Measurements from ENCODE around the gene HAPLN2.
A peak's percentile ranks its signal among the peaks of the same experiment; 100 is the strongest.
"Not testable (repeated sequence)": the region's sequence is repeated elsewhere in the genome, so short reads cannot be mapped to it uniquely, and the experiment has no call there.

Gene HAPLN2

DNA sequence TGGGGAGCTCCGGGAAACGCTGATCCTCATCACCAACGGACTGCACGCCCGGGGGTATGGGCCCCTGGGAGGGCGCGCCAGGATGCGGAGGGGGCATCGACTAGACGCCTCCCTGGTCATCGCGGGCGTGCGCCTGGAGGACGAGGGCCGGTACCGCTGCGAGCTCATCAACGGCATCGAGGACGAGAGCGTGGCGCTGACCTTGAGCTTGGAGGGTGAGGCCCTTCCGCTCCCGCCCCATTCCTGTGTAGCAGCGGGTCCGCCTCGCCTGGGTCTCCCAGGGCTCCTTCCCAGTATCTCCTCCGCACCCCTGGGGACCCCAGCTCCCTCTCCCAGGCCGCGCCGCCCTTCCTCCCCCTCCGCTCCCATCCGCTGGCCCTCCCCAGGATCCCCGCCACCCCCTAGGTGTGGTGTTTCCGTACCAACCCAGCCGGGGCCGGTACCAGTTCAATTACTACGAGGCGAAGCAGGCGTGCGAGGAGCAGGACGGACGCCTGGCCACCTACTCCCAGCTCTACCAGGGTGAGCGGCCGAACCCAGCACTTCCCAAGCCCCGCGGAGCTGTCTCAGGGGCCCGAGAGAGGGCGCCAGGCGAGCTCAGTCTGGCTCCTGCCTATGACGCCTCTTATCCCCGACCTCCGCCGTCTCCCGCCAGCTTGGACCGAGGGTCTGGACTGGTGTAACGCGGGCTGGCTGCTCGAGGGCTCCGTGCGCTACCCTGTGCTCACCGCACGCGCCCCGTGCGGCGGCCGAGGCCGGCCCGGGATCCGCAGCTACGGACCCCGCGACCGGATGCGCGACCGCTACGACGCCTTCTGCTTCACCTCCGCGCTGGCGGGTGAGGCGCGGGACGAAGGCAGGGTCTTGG is 5.0 kb downstream of the HAPLN2 start:
- H3K4me1 Mint-ChIP-seq: peaks cover 15% of the 10 kb centered on the region
- peak; percentile 75 for ATAC-seq

DNA sequence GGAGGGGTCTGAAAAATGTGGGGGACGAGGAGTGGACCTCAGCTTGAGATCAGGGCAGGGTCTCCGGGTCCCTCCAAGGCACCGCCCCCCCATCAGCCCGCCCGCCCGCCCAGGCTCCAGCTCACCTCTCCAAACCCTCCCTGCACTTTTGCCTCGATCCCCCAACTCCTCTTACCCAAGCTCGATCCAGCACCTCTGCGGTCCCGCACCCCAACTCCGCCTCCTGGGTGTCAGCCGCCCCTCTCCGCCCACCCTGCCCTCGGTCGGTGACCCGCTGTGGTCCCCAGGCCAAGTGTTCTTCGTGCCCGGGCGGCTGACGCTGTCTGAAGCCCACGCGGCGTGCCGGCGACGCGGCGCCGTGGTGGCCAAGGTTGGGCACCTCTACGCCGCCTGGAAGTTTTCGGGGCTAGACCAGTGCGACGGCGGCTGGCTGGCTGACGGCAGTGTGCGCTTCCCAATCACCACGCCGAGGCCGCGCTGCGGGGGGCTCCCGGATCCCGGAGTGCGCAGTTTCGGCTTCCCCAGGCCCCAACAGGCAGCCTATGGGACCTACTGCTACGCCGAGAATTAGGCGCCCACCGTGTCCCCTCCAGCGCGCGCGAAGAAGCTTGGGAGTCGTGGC is 5.7 kb downstream of the HAPLN2 start:
- no peak for ATAC-seq
- Mint-ChIP-seq H3K4me1 (peaks cover 15% of the 10 kb centered on the region), H3K27ac (no peak overlapping the region), H3K9me3 (no peaks in the 10 kb centered on the region), H3K27me3 (peaks cover 51% of the 10 kb centered on the region), H3K36me3 (no peaks in the 10 kb centered on the region), H3K4me3 (peak overlapping the region; percentile 57)

More for the DNA sequence above, 5.0 kb downstream of the HAPLN2 start:
- no peak overlapping the region for H3K27ac Mint-ChIP-seq
- H3K27me3 Mint-ChIP-seq: peaks cover 58% of the 10 kb centered on the region
- peak overlapping the region; percentile 57 for H3K4me3 Mint-ChIP-seq
- no peaks in the 10 kb centered on the region for H3K36me3 Mint-ChIP-seq
- H3K9me3 Mint-ChIP-seq: no peaks in the 10 kb centered on the region

DNA sequence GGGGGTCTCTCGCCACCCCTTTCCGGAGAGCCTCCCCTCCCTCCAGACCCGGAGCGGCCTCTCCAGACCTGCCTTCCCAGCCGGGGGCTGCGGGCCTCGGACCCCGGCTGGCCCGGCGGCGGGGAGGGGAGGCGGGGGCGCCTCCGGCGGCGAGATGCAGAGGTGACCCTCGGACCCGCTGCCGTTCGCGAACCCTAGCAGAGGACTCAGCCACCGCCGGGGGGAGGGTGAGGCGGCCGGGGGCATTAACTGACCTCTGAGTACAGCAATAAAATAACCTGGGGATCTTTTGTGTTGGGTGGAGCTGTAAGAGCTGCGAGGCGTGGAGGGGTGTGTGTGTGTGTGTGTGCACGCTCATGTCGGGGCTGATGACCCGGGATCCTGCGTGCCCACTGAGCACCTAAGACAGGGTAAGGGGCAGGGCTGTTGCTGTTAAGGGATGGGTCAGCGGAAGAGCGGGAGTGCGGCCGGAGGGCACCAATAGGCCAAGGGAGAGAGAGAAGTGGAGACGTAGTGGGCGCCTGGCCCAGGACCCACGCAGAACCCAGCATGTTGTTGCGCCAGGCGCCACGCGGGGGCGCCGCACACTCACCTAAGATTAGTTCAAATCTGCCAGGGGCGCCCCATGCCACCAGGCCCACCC is 6.3 kb downstream of the HAPLN2 start:
- ATAC-seq: peak; percentile 56
- Mint-ChIP-seq H3K27me3 (peaks cover 50% of the 10 kb centered on the region), H3K9me3 (no peaks in the 10 kb centered on the region), H3K27ac (no peak overlapping the region), H3K4me3 (peak overlapping the region; percentile 57), H3K36me3 (no peaks in the 10 kb centered on the region), H3K4me1 (peaks cover 15% of the 10 kb centered on the region)

DNA sequence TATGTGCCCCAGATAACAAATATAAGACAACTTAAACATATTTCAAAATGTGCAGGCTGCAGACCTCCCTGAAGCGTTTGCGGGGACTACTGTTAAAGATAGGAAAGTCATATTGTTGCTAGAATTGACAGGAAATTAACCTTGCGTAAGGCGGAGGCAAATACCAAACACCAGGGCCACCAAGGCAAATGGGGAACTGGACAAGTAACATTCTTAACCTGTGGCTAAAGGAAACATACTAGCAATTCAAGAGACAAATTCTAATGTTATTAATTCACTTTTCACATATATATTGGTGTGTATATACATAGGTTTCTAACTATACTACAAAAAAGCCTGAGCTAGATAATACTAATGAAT is 6.8 kb downstream of the HAPLN2 start:
- no peak overlapping the region for H3K27ac Mint-ChIP-seq

DNA sequence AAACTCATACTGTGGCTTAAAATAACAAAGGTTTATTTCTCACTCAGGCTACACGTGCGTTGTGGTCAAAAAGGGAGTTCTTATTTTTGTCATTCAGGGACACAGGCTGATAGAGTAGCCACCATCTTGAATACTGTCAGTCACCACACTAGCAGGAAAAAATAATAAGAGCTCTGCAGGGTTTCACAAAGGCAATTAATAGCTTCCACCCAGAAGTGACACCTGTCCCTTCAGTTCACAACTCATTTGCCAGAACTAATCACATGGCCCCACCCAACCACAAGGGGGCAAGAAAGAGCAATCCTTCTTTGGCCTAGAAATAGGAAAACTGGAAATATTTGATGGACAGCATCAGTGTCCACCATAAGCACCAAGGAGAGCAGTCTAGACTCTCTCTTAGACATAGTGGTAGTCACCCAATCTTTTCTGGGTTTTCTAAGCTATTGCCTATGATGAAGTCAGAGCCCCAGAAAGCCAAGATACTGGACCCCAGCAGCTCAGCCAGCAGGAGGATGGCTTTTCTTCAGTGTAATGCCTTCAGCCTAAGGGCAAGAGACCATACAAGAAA is 8.2 kb downstream of the HAPLN2 start:
- peaks cover 52% of the 10 kb centered on the region for H3K27me3 Mint-ChIP-seq
- ATAC-seq: no peak
- no peak overlapping the region for H3K4me3 Mint-ChIP-seq
- H3K9me3 Mint-ChIP-seq: no peaks in the 10 kb centered on the region
- H3K36me3 Mint-ChIP-seq: no peaks in the 10 kb centered on the region
- peaks cover 15% of the 10 kb centered on the region for H3K4me1 Mint-ChIP-seq
- no peak overlapping the region for H3K27ac Mint-ChIP-seq

More for the DNA sequence above, 6.8 kb downstream of the HAPLN2 start:
- ATAC-seq: no peak
- H3K4me3 Mint-ChIP-seq: no peak overlapping the region
- H3K9me3 Mint-ChIP-seq: no peaks in the 10 kb centered on the region
- peaks cover 52% of the 10 kb centered on the region for H3K27me3 Mint-ChIP-seq
- H3K4me1 Mint-ChIP-seq: peaks cover 15% of the 10 kb centered on the region
- no peaks in the 10 kb centered on the region for H3K36me3 Mint-ChIP-seq

DNA sequence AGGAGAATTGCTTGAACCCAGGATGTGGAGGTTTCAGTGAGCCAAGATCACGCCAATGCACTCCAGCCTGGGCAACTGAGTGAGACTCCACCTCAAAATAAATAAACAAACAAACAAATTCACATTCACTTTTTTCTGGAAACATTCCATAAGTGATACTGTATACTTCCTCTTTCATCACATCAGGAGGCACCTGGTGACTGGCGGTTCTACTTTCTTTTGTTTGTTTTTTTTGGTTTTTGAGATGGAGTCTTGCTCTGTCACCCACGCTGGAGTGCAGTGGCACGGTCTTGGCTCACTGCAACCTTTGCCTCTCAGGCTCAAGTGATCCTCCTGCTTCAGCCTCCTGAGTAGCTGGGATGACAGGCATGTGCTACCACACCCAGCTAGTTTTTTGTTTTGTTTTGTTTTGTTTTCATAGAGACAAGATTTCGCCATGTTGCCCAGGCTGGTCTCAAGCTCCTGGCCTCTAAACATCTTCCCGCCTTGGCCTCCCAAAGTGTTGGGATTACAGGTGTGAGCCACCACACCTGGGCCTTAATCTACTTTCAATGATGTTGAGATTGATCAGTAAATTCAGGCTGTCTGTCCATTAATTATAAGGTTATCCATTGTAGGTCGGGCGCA is 10.7 kb downstream of the HAPLN2 start:
- no peak for ATAC-seq
- Mint-ChIP-seq H3K27ac (no peak overlapping the region), H3K36me3 (no peaks in the 10 kb centered on the region), H3K4me1 (peaks cover 9% of the 10 kb centered on the region), H3K9me3 (no peaks in the 10 kb centered on the region), H3K27me3 (peaks cover 58% of the 10 kb centered on the region), H3K4me3 (no peak overlapping the region)

DNA sequence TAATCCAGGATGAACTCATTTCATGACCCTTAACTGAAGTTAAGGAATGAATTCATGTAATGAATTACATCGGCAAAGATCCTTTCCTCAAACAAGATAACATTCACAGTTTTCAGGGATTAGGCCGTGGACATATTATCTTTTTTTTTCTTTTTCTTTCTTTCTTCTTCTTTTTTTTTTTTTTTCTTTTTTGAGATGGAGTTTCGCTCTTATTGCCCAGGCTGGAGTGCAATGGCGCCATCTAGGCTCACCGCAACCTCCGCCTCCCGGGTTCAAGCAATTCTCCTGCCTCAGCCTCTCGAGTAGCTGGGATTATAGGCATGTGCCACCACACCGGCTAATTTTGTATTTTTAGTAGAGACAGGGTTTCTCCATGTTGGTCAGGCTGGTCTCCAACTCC is 11.9 kb downstream of the HAPLN2 start:
- not testable (repeated sequence) for H3K4me3 Mint-ChIP-seq, H3K36me3 Mint-ChIP-seq, H3K9me3 Mint-ChIP-seq, ATAC-seq, H3K4me1 Mint-ChIP-seq, H3K27ac Mint-ChIP-seq
- peaks cover 52% of the 10 kb centered on the region for H3K27me3 Mint-ChIP-seq

DNA sequence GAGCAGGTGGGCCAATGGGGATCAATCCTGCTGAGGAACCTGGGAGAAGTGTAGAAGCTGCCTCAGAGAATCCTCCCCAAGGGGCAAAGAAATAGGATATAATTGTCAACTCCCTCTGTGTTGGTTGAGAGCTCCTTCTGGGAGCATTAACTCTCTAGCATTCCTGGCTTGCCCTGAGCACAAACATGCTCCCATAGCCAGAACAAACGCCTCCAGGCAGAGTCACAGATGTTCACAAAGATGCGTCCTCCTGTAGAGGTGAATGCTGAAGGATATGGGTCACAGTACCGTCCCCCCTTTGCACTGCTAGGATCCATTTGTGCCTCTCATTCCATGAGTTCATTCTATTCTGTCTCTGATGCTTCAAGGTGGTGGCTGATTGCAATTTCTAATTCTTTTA is 13.1 kb downstream of the HAPLN2 start:
- Mint-ChIP-seq H3K4me1 (no peaks in the 10 kb centered on the region), H3K27ac (no peak overlapping the region), H3K9me3 (no peaks in the 10 kb centered on the region), H3K27me3 (peaks cover 62% of the 10 kb centered on the region), H3K4me3 (no peak overlapping the region), H3K36me3 (no peaks in the 10 kb centered on the region)
- ATAC-seq: no peak

DNA sequence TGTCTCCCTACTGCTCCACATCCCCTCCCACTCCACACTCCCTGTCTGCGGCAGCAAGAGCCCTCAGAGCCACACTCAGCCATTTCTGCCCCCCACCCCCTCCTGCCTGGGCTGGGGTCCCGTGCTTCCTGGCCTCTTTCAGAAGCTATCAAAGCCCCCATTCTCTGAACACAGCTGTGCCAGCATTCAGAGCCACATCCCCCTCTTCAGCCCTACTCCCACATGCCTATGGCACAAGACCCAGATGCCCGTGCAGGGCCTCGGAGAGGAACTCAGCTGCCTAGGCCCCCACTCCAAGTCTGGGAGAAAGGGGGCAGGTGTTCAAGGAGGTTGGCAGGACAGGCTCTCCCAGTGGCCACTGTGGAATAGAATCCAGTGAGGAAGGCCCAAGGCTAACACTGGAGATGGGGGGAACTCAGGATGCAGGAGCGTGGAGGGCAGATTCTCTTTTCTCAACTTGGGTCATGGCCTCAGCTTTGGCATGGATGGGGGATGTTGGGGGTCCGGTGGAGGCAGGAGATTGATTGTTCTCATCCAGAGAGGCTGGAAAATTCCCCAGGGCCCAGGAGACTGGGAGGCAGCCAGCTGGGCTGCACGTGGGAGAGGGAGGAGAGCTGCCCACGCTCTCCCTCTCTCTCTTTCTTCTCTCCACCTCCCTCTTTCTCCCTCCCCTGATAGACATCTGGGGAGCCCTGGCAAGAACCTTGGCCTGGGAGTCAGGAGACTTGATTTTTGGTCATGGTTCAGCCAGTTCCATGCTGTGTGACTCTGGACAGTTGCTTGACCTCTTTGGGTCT is 19.2 kb downstream of the HAPLN2 start:
- no peak overlapping the region for H3K27ac Mint-ChIP-seq
- no peaks in the 10 kb centered on the region for H3K36me3 Mint-ChIP-seq
- H3K9me3 Mint-ChIP-seq: no peaks in the 10 kb centered on the region
- peaks cover 91% of the 10 kb centered on the region for H3K27me3 Mint-ChIP-seq
- no peak for ATAC-seq
- H3K4me3 Mint-ChIP-seq: no peak overlapping the region
- peaks cover 23% of the 10 kb centered on the region for H3K4me1 Mint-ChIP-seq

DNA sequence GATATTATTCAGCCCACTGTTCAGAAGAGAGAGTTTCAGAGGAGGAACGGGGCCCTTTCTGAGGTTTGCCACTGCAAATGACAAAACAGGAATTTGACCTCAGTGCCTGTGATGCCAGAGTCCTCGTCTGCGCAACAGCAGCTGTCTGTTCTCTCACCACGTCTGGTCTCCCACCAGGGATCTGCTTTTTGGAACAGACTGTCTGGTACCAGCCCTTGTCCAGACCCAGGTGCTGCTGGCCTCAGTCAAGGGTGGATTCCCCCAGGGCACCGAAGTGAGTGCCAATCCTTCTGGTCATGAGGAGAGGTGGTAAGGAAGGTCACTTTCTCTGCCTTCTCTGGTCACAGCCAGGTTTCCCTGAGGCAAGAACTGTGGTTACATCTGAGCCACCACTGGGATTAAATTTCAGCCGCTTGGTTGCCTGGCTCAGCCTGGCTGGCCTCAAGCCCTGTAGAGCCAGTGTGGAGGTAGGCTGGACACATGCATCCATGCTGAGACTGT is 20.4 kb downstream of the HAPLN2 start:
- peaks cover 92% of the 10 kb centered on the region for H3K27me3 Mint-ChIP-seq
- H3K36me3 Mint-ChIP-seq: no peaks in the 10 kb centered on the region
- no peak for ATAC-seq
- H3K27ac Mint-ChIP-seq: no peak overlapping the region
- no peak overlapping the region for H3K4me3 Mint-ChIP-seq
- peaks cover 30% of the 10 kb centered on the region for H3K4me1 Mint-ChIP-seq
- H3K9me3 Mint-ChIP-seq: no peaks in the 10 kb centered on the region

DNA sequence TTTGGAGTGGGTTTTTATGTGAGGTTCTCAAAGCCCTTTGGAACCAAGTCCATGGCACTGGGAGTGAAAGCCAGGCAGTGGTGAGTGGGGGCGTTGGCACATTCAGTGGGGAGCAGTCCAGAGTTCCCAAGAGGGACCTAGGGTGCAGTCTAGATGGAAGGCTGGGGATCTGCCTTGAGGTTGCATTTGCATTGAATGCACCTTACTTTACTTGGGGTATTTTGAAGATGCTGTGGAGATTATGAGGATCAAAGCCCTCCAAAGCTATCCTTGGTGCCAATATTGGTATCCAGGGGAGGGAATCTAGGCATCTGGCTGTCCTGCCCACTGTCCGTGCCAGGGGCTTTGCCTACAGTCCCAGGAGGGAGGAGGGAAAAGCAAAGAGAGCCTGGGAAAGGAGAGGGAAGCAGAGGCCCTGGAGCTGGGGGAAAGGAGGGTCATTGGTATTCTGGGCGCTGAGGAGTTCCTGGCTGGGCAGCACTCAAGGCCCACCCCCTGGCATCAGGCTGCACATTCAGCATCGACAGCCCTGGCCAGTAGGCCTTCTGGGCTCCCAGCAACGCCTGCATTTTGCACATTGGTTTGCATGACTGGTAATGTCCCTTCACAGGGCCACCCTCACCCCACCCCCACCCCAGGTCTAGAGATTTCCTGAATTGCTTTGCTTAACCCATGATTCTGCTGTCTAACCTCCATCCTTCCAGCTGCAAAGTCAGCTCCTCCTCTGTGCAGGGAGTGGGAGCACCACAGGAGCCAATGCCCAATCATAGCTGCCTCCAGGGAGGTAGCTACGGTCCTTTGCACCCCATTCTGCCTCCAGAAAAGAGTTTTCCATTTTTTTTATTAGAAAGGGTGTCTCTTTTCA is 21.9 kb downstream of the HAPLN2 start:
- Mint-ChIP-seq H3K27ac (no peak overlapping the region), H3K36me3 (no peaks in the 10 kb centered on the region), H3K4me1 (peaks cover 30% of the 10 kb centered on the region), H3K9me3 (no peaks in the 10 kb centered on the region), H3K27me3 (peaks cover 97% of the 10 kb centered on the region), H3K4me3 (no peak overlapping the region)
- no peak for ATAC-seq

DNA sequence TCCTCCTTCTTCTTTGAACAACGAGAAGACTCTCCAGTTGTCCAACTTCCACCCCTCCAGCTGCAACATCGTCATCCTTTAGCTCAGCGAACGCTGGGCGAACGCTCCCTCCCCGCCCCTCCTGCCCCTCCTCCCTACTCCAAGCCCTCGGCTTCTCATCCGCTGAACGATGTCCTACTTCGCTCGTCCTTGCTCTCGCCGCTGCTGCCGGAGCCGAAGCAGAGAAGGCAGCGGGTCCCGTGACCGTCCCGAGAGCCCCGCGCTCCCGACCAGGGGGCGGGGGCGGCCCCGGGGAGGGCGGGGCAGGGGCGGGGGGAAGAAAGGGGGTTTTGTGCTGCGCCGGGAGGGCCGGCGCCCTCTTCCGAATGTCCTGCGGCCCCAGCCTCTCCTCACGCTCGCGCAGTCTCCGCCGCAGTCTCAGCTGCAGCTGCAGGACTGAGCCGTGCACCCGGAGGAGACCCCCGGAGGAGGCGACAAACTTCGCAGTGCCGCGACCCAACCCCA is 22.6 kb downstream of the HAPLN2 start, which contains the start of gene BCAN:
Gene BCAN, plus strand, starts transcription at position 357 of the 504 bp plus-strand sequence. CDS start 3,938 bp downstream, outside the sequence.
- Mint-ChIP-seq H3K4me3 (peak within 1 kb of the TSS; percentile 67), H3K36me3 (no peaks in the 10 kb centered on the region), H3K4me1 (peaks cover 30% of the 10 kb centered on the region), H3K27me3 (peaks cover 97% of the 10 kb centered on the region), H3K27ac (no peak within 1 kb of the TSS), H3K9me3 (no peaks in the 10 kb centered on the region)
- ATAC-seq: no peak

DNA sequence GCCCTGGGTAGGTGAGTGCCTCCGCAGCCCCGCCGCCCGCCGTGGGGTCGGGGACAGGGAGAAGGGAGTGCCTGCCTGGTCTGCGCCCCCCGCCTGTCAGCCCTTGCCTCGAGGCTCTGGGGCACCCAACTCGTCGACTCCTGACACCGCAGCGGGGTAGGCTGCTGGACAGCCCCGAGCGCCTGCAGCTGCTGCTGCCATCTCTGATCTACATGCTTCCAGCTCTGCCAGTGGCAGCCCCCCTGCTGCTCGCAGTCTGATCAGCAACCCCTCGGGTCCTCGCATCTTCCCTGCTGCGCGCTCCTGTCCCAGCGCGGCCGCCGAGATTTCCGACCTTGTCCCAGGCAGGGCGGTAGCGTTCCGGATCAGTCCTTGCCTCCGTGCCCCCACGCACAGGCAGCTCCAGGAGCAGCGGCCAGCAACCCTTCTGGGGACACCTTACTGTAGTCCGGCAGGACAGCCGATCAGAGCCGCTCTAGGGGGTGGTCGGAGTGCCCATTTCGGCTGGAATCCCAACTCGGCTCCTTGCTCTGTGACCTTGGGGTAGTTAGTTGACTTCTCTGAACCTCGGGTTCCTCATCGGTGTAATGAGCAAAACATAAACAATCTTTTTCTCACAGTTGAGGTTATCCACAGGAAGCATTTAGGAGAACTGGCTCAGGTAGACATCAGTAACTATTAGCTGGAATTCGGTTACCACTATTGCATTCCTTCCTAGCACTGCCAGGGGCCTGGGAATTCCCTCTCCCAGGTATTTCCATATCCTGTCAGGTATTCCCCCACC is 23.2 kb downstream of the HAPLN2 start:
- Mint-ChIP-seq H3K4me1 (peaks cover 30% of the 10 kb centered on the region), H3K27me3 (peaks cover 99% of the 10 kb centered on the region), H3K27ac (no peak overlapping the region), H3K4me3 (peak overlapping the region; percentile 67), H3K9me3 (no peaks in the 10 kb centered on the region), H3K36me3 (no peaks in the 10 kb centered on the region)
- no peak for ATAC-seq
